Skin of body (tissue), 2 donors: ENCODE data around the gene PAFAH2. TPM values are rescaled to one million over a fixed set of nuclear protein-coding genes. Genes with fewer than 3 reads are reported as not detected.
"Not testable (repeated sequence)": the region's sequence is repeated elsewhere in the genome, so short reads cannot be mapped to it uniquely, and the experiment has no call there.

Experiments used
- DNase-seq: peaks from one replicate; lab custom pipeline; 2025; lab: John Stamatoyannopoulos, UW
- total RNA-seq: library from RNA; depleted of rRNA; stranded (reverse); fragments of >200 nt; gene quantifications from one replicate; pipeline ENCODE4 v1.2.3, GENCODE V29; 2014

The PAFAH2 gene
- total RNA-seq, 1 donor from 2014 or later, result 10.2 TPM

DNA sequence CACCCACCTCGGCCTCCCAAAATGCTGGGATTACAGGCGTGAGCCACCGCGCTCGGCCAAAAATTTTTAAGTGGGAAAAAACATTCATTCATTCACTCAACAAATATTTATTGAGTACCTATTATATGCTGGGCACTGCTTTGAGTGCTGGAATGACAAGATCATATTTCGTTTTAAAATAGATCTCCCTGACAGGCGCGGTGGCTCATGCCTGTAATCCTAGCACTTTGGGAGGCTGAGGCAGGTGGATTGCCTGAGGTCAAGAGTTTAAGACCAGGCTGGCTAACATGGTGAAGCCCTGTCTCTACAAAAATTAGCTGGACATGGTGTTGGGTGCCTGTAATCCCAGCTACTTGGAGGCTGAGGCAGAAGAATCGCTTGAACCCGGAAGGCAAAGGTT, 11.1 kb downstream of the PAFAH2 start:
- not testable (repeated sequence) for DNase-seq

DNA sequence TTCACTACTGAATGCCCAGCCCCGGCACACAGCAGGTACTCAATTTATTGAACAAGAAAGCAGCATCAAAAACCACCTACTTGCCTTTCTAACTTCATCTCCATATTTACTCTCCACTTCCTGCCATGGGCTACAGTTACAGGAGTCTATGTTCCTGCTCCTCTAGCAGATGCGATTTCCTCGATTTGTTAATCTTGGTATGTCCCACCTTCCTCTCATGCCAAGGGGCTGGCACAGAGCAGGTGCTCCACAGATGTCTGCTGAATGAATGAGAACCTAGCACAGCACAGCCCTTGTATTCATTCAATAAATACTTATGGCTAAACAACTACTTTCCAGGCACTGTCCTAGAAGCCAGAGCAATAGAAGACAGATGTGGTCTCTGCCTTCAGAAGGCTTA, 12.2 kb downstream of the PAFAH2 start:
- DNase-seq, result no peak

DNA sequence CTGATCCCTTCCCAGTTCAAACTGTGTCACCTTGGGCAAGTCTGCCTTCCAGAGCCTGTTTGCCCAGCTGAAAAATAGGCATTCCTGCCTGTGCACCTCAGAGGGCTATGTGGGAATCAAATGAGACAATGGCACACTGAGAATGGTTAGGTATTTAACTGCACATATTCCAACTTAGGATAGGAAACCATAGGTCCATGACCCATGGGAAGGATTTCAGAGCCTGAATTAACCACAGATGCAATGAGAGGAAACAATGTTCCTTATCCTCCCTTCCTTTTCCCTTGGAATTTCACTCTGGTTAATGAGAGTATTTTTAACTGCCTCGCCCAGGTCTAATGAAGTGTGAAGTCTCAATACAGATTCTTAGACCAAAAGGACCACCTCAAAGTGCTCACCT, 12.7 kb downstream of the PAFAH2 start:
- no peak for DNase-seq

DNA sequence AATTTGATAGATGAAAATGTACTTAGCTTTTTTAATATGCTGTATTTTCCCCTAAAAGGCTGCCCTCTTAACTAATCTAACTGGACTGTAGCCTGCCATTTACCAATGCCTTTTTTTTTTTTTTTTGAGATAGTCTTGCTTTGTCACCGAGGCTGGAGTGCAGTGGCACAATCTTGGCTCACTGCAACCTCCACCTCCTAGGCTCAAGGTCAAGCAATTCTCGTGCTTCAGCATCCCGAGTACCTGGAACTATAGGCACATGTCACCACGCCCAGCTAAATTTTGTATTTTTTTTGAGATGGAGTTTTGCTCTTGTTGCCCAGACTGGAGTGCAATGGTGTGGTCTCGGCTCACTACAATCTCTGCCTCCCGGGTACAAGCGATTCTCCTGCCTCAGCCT, 18.7 kb downstream of the PAFAH2 start:
- DNase-seq, result no peak

DNA sequence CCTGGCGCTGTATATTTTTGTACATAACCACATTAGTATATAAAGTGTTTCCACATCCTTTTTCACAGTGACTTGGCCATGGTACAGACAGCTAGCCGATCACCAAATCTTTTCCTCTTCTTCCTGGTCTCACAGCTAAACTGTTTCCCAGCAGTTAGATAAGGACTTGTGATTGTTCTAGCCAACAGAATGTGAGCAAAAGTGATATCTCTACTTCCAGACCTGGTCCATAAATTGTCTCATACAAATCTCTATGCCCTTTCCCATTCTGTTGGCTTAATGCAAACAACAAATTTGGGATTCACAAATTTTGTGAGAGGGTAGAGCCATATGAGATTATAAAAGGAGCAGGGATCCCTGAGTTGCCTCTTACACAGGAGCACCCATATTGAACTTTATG, 19.5 kb downstream of the PAFAH2 start:
- no peak for DNase-seq

DNA sequence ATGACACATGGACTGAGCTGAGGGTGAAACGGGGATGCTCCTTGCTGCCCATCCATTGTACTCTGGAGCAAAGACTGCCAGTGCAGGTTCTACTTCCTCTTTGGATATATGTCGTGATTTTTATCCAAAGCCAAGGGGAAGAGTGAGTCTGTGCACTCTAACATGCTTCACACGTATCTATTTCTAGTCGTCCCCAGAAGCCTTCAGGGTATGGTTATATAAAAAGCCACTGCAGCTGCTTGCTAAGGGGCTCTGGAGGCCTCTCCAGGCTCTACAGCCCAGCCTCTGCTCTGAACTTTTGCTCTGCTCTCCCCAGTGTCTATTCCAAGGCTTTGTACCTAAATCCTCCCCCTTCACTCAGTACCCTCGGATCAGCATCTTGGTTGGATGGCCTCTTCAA, 20.1 kb downstream of the PAFAH2 start:
- no peak for DNase-seq

DNA sequence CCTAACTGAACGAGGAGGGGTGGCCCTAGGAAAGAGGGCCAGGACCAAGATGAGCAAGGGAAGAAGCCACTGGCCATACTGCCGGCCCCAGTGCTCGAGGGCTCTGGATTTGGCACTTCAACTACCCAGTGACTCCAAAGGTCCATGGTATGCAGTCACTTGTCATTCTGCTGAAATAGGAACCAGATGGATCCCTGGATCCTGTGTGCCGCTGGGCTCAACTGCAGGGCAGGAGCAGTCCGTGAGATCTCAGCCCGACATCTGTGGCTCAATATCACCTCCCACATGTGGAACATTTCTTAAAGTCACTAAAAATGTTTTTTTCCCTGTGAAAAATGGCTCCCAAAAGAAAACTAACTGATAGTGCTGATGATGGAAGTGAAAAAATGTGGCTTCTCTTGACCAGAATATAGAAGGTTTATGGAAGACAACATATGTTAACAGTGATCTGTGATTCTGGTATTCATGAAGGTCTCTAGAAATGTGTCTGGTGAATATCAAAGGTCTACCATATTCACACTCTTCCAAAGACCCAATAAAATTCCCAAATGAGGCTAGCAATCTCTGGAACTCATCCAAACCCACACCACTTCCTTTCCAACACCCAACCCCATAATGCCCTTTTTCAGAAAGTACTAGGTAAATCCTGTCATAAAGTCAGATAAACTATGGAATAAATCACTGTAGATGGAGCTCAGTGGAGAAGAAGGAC, 24.1 kb downstream of the PAFAH2 start:
- no peak for DNase-seq

DNA sequence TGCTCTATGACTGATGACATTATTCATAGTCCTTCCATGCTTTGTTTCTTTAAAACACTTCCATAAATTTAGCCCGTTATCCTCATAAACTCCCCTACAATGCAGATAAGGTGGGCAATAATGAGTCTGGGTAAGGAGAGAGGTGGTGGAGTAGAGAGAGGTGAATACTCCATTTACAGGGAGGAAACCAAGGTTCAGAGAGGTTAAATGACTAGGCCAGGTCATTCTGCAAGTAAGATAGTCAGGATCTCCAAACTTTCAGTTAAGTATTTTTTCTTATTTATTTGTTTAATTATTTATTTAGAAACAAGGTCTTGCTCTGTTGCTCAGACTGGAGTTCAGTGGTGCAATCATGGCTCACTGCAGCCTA, 26.1 kb downstream of the PAFAH2 start:
- DNase-seq, result no peak

DNA sequence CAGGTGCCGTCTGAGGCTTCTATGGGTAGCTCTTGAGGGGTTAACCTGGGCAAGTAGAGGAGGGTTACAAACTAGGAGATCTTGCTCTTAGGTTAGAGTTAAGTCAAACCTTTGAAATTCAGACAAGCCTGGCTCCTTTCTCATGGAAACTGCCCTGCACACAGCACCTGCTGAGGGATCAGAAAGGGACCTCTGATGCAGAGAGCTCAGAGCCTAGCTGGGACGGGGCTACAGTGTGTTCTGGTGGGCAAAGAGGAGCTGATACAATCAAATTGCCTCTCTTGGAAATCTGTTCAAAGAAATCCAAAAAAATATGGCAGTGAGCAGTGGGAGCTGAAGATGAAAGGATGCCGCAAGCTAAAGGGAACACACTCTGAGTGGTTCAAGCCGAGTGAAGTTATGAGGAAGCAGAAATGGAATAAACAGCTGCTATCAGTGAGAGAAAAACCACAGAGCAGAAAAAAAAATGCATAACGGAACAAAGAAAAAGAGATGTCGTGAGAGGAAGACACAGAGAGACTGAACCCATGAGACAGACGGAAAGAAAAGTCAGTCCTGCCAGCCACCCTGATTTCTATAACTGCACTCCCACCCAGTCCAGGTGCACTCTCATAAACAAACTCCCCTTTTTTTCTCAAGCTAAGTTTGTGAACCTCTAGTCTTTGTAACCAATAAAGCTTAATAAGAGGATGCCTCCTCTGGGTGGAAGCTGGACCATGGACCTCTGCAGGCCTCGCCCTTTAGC, 26.6 kb downstream of the PAFAH2 start:
- DNase-seq, result no peak

DNA sequence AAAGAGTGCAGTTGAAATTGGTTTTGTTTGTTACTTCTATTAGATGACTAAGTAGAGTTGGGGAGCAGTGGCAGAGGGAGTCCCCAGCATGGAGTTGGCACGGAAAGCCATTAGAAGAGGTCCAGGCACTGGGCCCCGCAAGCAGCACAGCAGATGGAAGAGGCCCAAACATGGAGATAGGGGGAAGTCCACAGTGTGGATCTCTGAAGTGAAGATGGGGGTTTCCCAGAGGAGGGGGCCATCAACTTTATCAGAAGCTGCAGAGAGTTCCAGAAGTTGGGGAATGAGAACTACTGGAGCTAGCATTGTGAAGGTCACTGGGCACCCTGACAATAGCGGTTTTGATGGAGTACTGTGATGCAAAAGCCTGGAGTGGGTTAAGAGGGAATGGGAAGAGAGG, 30.6 kb downstream of the PAFAH2 start:
- DNase-seq, result no peak

DNA sequence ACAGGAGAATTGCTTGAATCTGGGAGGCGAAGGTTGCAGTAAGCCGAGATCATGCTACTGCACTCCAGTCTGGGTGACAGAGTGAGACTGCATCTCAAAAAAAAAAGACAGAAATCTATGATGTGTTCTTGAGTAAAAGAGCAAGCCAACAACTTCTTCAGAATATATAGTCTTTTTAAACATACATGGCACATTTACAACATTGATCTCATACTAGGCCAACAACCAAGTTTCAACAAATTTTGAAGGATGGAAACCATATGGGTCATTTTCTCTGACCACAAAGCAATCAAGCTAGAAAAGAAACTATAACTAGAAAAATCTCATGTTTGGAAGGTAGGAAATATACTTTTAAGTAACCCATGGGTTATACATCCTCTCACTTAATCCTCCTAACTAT, 38.3 kb downstream of the PAFAH2 start:
- peak; percentile 69 for DNase-seq

DNA sequence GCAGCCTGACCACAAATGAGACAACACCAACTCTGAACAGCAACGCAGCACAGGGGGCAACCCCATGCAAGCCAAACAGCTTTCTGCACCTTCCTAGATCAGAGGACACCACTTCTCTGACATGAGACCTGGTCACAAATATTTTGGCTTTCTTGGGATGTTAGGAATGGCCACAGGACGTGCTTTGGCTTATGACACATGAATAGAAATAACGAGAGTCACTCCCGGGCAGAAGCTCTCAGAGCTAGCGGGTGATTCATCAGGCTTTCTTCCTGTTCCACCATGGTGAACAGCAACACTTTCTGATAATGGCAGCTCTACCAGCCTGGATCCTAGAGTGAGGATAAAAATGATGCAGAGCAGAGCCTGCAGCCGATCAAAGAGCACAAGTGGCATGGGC, 39.4 kb downstream of the PAFAH2 start:
- no peak for DNase-seq

DNA sequence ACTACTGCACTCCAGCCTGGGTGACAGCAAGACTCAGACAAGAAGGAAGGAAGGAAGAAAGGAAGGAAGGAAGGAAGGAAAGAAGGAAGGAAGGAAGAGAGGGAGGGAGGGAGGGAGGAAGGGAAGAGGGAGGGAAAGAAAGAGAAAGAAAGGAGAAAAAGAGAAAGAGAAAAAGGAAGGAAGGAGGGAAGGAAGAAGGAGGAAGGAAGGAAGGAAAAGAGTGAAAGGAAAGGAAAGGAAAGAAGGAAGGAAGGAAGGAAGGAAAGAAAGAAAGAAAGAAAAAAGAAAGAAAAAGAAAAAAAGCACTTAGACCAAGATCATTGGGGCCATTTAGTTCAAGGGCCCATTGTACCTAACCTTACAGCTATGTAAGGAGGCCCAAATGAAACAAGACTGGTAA, 42.3 kb downstream of the PAFAH2 start:
- DNase-seq, result no peak

DNA sequence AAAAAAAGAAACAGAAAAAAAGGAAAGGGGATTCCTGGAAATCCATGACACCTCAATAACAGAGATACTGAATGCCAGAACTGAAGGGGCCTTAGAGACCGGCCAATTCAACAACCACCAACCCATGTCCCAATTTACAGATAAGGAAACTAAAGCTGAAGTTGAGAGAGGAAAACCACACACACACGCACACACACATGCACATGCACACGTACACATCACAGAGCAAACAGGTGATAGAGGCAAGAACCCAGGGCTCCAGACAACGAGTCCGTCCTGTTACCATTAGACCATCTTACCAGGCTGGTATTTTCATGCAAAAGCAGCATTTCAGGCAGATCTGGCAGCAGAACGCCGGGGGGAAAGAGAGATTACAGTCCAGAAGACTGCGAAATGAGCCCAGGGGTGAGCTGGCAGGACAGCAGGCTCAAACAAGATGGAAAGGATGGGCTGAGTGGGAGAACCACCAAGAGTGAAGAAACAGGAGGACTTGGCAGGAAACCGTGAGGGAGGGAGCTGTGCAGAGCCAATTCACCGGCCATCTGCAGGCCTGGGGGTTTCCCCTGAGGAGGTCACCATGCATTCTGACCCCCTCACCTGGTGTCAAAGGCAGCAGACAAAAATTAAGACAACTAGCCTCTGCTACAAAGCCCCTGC, 43.5 kb downstream of the PAFAH2 start:
- no peak for DNase-seq

DNA sequence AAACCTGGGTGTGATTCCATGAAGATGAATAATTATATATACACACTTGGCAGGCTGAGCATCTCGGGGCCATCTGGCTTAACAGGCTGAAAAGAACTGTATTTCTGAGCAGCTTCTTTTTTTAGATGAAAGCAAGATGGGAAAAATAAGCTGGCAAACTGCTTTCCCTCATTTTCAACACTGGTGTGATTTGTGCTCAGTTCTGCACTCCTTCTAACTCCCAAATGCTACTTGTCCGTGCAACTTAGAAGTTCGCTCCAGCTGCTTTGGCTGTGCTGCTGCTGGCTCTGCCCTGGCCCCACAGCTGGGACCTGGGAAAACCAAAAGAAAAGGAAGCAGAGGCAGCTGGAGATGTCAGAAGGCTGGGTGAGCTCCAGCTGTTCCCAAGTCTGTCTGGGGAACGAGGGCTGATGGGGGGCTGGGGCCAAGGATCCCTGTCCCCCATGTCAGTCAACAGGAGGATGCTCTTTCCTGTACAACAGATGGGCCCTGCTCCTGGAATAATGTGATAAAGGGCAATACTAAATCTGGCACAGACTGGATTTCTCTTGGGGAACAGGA, 44.9 kb downstream of the PAFAH2 start:
- DNase-seq, result peak; percentile 99

DNA sequence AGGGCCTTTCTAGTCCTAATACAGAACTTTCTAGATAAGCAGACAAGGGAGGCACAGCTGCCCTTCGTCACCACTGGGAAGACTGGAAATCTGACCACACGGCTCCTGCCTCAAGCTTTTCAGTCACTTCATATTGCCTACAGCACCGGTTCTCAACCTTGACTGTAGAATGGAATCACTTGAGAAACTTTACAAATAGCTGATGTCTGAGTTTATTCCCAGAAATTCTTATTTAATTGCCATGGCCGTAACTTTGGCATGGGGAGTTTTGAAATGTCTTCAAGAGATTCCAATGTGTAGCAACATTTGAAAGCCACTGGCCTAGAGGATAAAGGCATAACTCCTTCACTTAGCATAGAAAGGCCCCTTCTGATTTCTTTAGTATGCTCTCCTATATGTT, 49.2 kb downstream of the PAFAH2 start:
- no peak for DNase-seq

DNA sequence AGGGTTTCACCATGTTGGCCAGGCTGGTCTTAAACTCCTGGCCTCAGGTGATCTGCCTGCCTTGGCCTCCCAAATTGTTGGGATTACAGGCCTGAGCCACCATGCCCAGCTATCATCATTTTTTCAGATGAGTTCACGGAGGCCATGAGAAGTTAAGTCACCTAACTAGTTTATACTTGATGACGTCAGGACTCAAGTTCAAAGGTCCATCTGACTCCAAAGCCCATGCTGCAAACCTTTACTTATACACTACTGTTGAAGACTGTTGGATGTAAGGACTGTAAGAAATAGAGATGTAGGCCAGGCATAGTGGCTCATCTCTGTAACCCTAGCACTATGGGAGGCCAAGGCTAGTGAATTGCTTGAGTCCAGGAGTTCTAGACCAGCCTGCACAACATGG, 50.8 kb downstream of the PAFAH2 start:
- DNase-seq, result no peak

DNA sequence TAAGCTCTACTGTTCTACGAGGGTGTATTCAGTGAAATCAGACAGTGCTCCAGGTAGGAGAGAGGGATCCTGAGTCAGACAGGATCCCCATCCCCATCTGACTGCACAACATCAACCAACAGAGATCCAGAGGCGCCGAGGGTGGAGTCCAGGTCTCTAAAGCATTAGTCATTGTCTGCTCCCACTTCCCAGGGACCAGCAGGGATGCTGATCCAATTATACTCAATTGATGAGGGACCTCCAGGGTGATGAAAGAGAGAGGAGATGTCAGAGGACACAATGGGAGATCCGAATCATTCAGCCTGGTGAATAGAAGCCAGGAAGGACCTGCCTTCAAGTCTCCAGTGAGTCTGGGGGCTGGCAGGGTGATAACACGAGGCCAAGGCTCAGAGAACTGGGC, 52.1 kb downstream of the PAFAH2 start:
- DNase-seq, result no peak

DNA sequence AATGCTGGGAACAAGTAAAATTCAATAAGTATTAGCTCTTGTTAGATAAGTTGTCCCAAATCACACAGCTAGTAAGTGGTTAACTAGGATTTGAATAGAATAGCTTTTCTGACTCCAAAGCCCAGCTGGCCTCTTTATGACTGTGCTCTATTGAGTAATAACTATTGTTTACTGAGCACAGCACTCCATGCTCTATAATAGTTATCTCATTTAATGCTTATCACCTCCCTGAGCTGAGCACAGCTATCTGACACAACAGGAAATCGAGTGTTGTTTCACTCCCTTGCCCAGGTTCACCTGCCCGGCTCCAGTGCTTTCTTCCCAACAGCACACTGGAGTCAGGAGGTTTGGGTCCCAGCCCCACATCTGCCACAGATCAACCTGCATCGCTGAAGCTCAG, 52.9 kb downstream of the PAFAH2 start:
- no peak for DNase-seq

DNA sequence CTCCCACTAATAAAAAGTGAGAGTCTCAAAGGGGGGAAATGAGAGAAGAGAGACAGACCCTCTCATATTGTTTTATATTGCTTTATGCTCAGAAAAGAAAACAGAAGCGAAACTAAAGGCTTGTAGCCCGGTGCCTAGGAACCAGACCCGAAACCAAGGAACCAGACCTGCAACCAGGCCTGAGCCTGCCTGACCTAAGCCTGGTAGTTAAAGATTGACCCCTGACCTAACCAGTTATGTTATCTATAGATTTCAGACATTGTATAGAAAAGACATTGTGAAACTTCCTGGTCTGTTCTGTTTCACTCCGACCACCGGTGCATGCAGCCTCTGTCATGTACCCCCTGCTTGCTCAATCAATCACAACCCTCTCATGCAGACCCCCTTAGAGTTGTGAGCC, 54.4 kb downstream of the PAFAH2 start:
- DNase-seq, result not testable (repeated sequence)

DNA sequence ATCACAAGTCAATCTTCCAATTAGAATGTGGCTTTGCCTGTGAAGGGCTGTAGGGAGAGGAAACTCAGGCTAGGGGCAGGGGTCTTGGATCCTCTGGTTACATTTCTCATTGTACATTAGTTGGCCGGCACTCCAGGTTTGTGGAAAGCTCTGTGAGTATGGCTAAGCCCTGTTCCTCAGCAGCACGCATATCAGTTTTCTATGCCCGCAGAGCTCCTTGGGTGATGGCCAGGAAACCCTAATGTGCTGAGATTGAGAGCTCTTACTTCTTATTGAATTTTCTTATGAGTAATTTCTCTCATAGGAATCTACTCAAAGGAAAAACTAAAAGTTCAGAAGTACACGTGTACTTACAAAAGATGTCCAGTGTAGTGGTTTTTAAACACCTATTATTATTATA, 60.9 kb downstream of the PAFAH2 start:
- DNase-seq, result no peak
